Neuron (in vitro differentiated cells): ENCODE results near the gene HEYL.

Source experiments
- H2AFZ ChIP-seq: one replicate; pipeline ENCODE4 v1.6.1; 2013; ENCODE audit warnings: low read depth, mild to moderate bottlenecking, inconsistent platforms, low read length, moderate library complexity
- H3K27me3 ChIP-seq: one replicate; pipeline ENCODE4 v1.6.1; 2013; ENCODE audit warnings: low read length; ENCODE audit not compliant: insufficient read depth
- H3K36me3 ChIP-seq: one replicate; pipeline ENCODE4 v1.6.1; 2013; ENCODE audit warnings: low read length; ENCODE audit not compliant: insufficient read depth
- H3K4me1 ChIP-seq: one replicate; pipeline ENCODE4 v1.6.1; 2013; ENCODE audit warnings: low read length; ENCODE audit not compliant: insufficient read depth
- H3K4me3 ChIP-seq: 2 replicates; pipeline ENCODE4 v1.5.1; 2013; ENCODE audit warnings: mild to moderate bottlenecking, low read length, moderate library complexity
- H3K9me3 ChIP-seq: one replicate; pipeline ENCODE4 v1.6.1; 2013; ENCODE audit warnings: low read length

The HEYL gene

DNA sequence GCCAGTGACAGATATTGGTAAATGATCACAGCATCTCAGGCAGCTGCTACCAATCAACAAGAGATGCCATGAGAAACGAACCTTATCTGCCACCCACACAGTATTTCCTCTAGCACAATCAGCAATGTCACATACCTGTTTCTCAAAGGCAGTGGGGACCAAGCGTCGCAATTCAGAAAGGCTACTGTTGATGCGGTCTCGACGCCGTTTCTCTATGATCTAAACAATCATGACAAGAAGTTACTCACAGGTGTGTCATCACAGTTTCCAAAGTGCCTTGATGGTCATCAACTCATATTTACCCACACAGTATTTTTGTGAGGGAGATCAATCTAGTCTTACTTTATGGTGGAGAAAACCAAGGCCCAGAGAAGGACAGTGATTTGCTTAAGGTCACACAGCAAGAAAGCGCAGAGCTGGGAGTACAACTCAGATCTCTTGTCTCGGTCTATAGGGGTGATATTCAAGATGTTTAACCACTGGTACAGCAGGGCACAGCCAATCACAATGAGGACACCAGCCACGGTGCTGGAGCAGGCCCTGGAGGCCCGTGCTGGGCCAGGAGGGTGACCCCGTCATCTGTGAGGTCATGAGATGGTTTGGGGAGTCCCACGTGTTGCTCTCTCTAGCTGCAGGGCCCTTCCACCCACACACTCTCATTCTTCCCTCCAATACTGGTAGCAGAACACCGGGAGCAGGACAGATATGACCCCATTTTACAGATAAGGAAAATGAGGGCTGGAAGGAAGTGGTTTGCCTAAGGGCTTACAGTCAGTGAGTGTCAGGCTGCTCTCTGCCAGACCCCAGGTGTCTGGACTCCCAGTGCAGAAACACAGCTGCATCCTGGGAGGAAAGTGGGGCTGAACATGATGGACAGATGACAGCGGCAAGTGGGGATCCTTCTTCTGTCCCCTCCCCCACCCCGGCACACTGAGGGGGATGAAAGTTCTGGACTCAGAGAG, 7.8 kb downstream of the HEYL start:
- Histone ChIP-seq H3K4me1 (peaks cover 6% of the 10 kb centered on the region), H2AFZ (no peak overlapping the region), H3K27me3 (peaks cover 50% of the 10 kb centered on the region), H3K36me3 (no peaks in the 10 kb centered on the region), H3K9me3 (no peaks in the 10 kb centered on the region), H3K4me3 (no peak overlapping the region)

DNA sequence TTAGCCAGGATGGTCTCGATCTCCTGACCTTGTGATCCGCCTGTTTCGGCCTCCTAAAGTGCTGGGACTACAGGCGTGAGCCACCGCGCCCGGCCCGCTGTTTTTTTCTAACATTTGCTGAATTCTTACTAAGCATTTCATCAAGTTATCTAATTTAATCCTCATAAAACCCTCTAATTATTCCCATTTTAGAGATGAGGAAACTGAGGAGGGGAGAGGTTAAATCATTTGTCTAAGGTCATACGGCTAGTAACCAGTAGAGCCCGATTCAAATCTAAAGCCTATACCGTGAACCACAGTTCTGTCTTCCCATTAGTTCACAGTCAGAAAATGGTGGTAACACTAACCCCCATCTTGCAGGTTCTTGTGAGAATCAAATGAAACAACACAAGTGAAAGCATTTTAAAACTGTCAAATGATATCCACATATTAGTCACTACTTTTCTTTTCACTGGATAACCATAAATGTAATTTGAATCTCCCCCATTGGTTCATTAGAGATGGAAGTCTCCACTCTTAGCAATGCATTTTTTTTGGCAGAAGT, 10.6 kb downstream of the HEYL start:
- Histone ChIP-seq H3K9me3 (no peaks in the 10 kb centered on the region), H3K4me1 (peaks cover 6% of the 10 kb centered on the region), H3K36me3 (no peaks in the 10 kb centered on the region), H3K4me3 (no peak overlapping the region), H2AFZ (no peak overlapping the region), H3K27me3 (peaks cover 48% of the 10 kb centered on the region)

- Histone ChIP-seq H2AFZ (no peak overlapping the region), H3K4me3 (no peak overlapping the region), H3K9me3 (no peaks in the 10 kb centered on the region), H3K4me1 (no peaks in the 10 kb centered on the region), H3K27me3 (peaks cover 27% of the 10 kb centered on the region), H3K36me3 (no peaks in the 10 kb centered on the region)
Observed at GRCh38 chr1:39626646-39627045, 12.8 kb downstream of the HEYL start.

DNA sequence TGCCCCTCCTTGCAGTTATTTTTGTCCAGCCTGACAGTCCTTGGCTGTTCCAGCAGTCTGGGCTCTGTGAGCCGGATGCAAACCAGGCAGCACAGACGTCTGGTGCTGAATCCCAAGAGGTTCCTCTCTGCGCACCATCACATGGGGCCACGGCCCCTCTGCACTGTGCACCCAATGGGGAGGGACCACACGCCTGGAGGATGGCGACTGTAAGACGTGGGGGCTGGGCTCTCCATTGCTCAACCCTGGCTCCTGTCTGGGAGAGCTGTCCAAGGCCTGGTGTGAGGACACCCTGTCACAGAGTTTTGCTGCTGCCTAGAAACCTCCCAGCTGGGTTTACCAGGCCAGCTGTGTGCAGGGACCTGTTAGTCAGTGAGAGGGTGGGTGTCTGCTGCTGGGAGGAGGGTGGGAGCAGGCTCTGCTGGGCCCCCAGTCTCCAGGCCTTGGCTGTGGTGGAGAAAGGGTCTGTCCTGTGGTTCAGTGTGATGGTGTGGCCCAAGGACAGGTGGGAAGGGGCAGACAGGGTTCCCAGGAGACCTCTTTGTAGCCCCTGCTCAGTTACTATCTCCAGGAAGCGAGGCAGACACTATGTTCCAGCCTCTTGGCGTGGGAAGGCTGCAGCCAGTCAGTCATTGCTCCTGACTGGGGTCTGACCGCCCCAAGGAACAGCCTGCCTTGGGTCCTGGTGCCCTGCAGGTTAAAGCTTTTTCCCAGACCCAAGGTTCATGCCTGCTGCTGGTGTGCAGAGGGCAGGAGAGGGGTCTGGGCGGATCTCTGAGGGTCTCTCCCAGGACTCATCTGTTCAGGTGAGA, 13.8 kb downstream of the HEYL start:
- H3K36me3 ChIP-seq, result no peaks in the 10 kb centered on the region
- H3K4me1 ChIP-seq, result no peaks in the 10 kb centered on the region
- H3K9me3 ChIP-seq, result no peaks in the 10 kb centered on the region
- H2AFZ ChIP-seq, result no peak overlapping the region
- H3K4me3 ChIP-seq, result no peak overlapping the region
- peaks cover 27% of the 10 kb centered on the region for H3K27me3 ChIP-seq

DNA sequence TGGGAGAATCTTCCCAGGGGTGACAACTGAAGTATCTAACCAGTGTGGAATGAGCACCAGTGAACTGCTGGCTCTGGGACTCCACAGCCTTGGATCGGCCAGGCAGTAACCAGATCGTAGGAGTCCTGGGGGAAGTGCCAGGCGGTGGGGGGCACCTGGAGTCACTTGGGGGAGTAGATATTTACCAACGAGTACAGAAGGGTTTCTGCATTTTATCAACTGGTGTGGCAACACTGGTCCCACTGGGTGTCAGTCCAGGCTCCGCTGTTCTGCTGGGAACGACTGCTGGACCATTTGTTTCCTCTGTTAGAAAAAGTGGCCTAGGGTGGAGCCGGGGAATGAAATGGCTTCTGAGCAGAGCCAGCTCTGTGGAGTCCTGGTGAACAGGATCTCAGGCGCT, 14.4 kb downstream of the HEYL start:
- H3K4me3 ChIP-seq, result no peak overlapping the region
- no peaks in the 10 kb centered on the region for H3K36me3 ChIP-seq

DNA sequence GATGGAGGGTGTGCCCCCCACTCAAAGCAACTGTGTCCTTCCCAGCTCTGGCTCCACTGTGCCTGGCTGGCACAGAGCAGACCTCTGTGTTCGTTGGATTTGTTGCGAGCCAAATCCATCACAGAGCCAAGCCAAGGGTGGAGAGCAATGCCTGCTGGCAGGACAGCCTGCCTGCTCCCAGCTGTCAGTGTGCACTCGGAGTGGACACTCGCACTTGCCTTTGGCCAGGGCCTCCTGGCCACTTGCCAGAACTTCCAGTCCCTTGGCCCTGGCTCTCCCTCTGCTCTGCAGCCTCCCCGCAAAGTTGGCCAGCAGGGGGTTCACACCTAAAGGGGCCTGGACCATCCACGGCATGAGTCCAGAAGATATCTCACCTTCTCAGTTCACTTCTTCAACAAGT, 16.4 kb downstream of the HEYL start:
- no peak overlapping the region for H3K4me3 ChIP-seq
- no peak overlapping the region for H2AFZ ChIP-seq
- no peaks in the 10 kb centered on the region for H3K36me3 ChIP-seq
- no peaks in the 10 kb centered on the region for H3K9me3 ChIP-seq
- no peaks in the 10 kb centered on the region for H3K4me1 ChIP-seq
- H3K27me3 ChIP-seq, result peaks cover 22% of the 10 kb centered on the region

More for the DNA sequence above, 14.4 kb downstream of the HEYL start:
- H3K27me3 ChIP-seq, result peaks cover 25% of the 10 kb centered on the region
- H2AFZ ChIP-seq, result no peak overlapping the region
- no peaks in the 10 kb centered on the region for H3K9me3 ChIP-seq
- H3K4me1 ChIP-seq, result no peaks in the 10 kb centered on the region

- H3K9me3 ChIP-seq, result no peaks in the 10 kb centered on the region
- H2AFZ ChIP-seq, result no peak overlapping the region
- no peaks in the 10 kb centered on the region for H3K4me1 ChIP-seq
- H3K27me3 ChIP-seq, result peaks cover 19% of the 10 kb centered on the region
- no peaks in the 10 kb centered on the region for H3K36me3 ChIP-seq
- H3K4me3 ChIP-seq, result no peak overlapping the region
Observed at GRCh38 chr1:39622427-39622826, 17.0 kb downstream of the HEYL start.

GRCh38 chr1:39620659-39621165, 18.7 kb downstream of the HEYL start:
- Histone ChIP-seq H3K9me3 (no peaks in the 10 kb centered on the region), H3K4me1 (no peaks in the 10 kb centered on the region), H2AFZ (no peak overlapping the region), H3K36me3 (no peaks in the 10 kb centered on the region), H3K4me3 (no peak overlapping the region), H3K27me3 (peaks cover 7% of the 10 kb centered on the region)

GRCh38 chr1:39617488-39618049, 21.9 kb downstream of the HEYL start:
- no peak overlapping the region for H3K4me3 ChIP-seq
- H3K9me3 ChIP-seq, result no peaks in the 10 kb centered on the region
- no peak overlapping the region for H2AFZ ChIP-seq
- H3K36me3 ChIP-seq, result no peaks in the 10 kb centered on the region
- H3K4me1 ChIP-seq, result peaks cover 2% of the 10 kb centered on the region
- H3K27me3 ChIP-seq, result no peaks in the 10 kb centered on the region

DNA sequence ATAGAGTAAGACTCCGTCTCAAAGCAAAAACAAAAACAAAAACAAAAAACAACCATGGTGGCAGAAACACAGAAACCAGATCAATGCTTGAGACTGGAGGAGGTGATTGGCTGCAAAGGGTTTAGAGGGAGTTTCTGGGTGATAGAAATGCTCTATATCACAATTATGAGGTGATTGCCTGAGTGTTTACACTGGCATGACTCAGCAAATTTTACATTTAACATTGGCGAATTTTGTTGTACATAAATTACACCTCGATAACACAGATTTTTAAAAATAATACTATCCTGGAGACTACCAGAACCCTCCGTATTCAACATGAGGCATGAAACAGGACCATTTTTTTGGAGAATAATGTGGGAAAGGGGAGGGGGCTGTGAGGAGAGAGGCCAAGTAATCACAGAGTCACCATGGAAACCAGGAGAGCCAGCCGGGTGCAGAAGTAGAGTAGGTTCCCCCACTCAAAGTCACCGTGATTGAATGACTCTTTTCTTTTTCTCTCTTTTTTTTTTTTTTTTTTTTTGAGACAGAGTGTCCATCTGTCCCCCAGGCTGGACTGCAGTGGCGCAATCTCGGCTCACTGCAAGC, 24.3 kb downstream of the HEYL start:
- H2AFZ ChIP-seq, result no peak overlapping the region
- H3K36me3 ChIP-seq, result no peaks in the 10 kb centered on the region
- peaks cover 2% of the 10 kb centered on the region for H3K4me1 ChIP-seq
- no peaks in the 10 kb centered on the region for H3K9me3 ChIP-seq
- H3K27me3 ChIP-seq, result no peaks in the 10 kb centered on the region
- H3K4me3 ChIP-seq, result no peak overlapping the region

GRCh38 chr1:39614488-39614887, 25.0 kb downstream of the HEYL start:
- peaks cover 2% of the 10 kb centered on the region for H3K4me1 ChIP-seq

DNA sequence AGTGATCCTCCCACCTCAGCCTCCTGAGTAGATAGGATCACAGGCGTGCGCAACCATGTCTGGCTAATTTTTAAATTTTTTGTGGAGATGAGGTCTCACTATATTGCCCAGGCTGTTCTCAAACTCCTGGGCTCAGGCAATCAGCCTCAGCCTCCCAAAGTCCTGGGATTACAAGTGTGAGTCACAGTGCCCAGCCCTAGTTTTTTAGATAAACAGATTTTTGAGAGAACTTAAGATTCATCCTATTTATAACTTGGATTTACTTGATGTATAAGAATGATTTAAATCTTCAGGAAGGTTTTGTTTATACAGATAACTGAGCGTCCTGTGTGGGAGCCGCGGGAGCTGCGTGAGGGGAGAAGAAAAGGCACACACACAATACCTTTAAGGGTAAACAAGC, 26.2 kb downstream of the HEYL start:
- H3K36me3 ChIP-seq, result no peaks in the 10 kb centered on the region
- no peak overlapping the region for H3K4me3 ChIP-seq
- no peak overlapping the region for H2AFZ ChIP-seq
- no peaks in the 10 kb centered on the region for H3K9me3 ChIP-seq
- peaks cover 2% of the 10 kb centered on the region for H3K4me1 ChIP-seq
- no peaks in the 10 kb centered on the region for H3K27me3 ChIP-seq

More at GRCh38 chr1:39614488-39614887, 25.0 kb downstream of the HEYL start:
- Histone ChIP-seq H3K36me3 (no peaks in the 10 kb centered on the region), H3K27me3 (no peaks in the 10 kb centered on the region), H3K9me3 (no peaks in the 10 kb centered on the region), H2AFZ (no peak overlapping the region), H3K4me3 (no peak overlapping the region)
